Osteoblast (primary cell): ENCODE measurements around the gene C9orf43. TPM values are rescaled to one million over a fixed set of nuclear protein-coding genes. Genes with fewer than 3 reads are reported as not detected.
A peak's percentile ranks its signal among the peaks of the same experiment; 100 is the strongest.
"Not testable (repeated sequence)": the region's sequence is repeated elsewhere in the genome, so short reads cannot be mapped to it uniquely, and the experiment has no call there.

Experiments
- DNase-seq: peaks from one replicate; pipeline ENCODE4 v3.0.0; 2011; ENCODE audit warnings: low spot score, mixed read lengths; ENCODE audit not compliant: insufficient read length; ENCODE audit errors: missing footprints
- H2AFZ ChIP-seq: 2 replicates; pipeline ENCODE4 v1.6.0; 2011; ENCODE audit warnings: mild to moderate bottlenecking, low read length
- H3K27ac ChIP-seq: 2 replicates; pipeline ENCODE4 v1.5.1; 2011; ENCODE audit warnings: mild to moderate bottlenecking, low read depth, low read length, moderate library complexity
- H3K27me3 ChIP-seq: 2 replicates; pipeline ENCODE4 v1.6.0; 2012; ENCODE audit warnings: mild to moderate bottlenecking, control low read depth, inconsistent platforms, low read length, moderate library complexity; ENCODE audit not compliant: insufficient read depth
- H3K36me3 ChIP-seq: 2 replicates; pipeline ENCODE4 v1.5.1; 2011; ENCODE audit warnings: mild to moderate bottlenecking, low read length, control low read depth, moderate library complexity; ENCODE audit not compliant: insufficient read depth
- H3K4me1 ChIP-seq: 2 replicates; pipeline ENCODE4 v1.5.1; 2011; ENCODE audit warnings: mild to moderate bottlenecking, low read length, control low read depth, moderate library complexity; ENCODE audit not compliant: insufficient read depth
- H3K4me2 ChIP-seq: 2 replicates; pipeline ENCODE4 v1.6.0; 2011; ENCODE audit warnings: mild to moderate bottlenecking, low read length; ENCODE audit not compliant: insufficient read depth
- H3K4me3 ChIP-seq: fragments of 200-600 bp; sonication (generic); 3 replicates; pipeline ENCODE4 v1.5.1; 2012; ENCODE audit warnings: mild to moderate bottlenecking, low read length, inconsistent platforms; ENCODE audit not compliant: insufficient read depth
- H3K79me2 ChIP-seq: 2 replicates; pipeline ENCODE4 v1.6.0; 2012; ENCODE audit warnings: mild to moderate bottlenecking, low read length, control low read depth, inconsistent platforms; ENCODE audit not compliant: insufficient read depth
- H3K9me3 ChIP-seq: 2 replicates; pipeline ENCODE4 v1.5.1; 2011; ENCODE audit warnings: low read depth, low read length, control low read depth
- H4K20me1 ChIP-seq: 2 replicates; pipeline ENCODE4 v1.6.0; 2012; ENCODE audit warnings: mild to moderate bottlenecking, low read length, control low read depth; ENCODE audit not compliant: insufficient read depth
- total RNA-seq: library from RNA; depleted of rRNA; stranded (reverse); fragments of >200 nt; gene quantifications from 2 replicates; pipeline ENCODE4 v1.2.3, GENCODE V29; 2012
- TF ChIP-seq, protein P1 (sequence below): IDR thresholded peaks from 2 replicates; pipeline ENCODE4 v1.5.1; 2011; ENCODE audit warnings: mild to moderate bottlenecking, low read depth, low read length, moderate library complexity; ENCODE audit errors: extremely low read depth

Gene C9orf43
- total RNA-seq, 1 donor, result 0.36 TPM

DNA sequence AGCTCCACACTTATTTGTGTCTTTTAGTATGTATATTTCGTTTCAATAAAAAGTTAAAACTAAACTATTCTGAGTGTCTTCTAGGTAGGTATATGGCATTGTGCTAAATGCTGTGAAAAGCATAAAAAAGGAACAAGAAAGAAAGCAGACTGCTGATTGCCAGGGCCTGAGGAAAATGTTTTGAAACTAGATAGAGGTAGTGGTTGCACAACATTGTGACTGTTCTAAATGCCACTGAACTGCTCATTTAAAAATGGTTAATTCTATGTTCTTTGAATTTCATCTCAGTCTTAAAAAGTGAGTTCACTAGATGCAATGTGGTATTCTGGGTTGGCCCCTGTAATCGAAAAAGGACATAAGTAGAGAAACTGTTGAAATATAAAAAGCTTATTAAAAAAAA, 6.9 kb upstream of the C9orf43 start:
- H3K4me1 ChIP-seq, result peaks cover 9% of the 10 kb centered on the region
- peaks cover 10% of the 10 kb centered on the region for H3K36me3 ChIP-seq
- H3K4me3 ChIP-seq, result no peak overlapping the region
- no peaks in the 10 kb centered on the region for H3K9me3 ChIP-seq
- peaks cover 15% of the 10 kb centered on the region for H3K79me2 ChIP-seq
- H3K27ac ChIP-seq, result no peak overlapping the region
- no peak overlapping the region for H3K4me2 ChIP-seq
- no peak overlapping the region for H2AFZ ChIP-seq
- peaks cover 5% of the 10 kb centered on the region for H4K20me1 ChIP-seq
- H3K27me3 ChIP-seq, result no peaks in the 10 kb centered on the region
- DNase-seq, result no peak
- TF ChIP-seq, protein P1, sequence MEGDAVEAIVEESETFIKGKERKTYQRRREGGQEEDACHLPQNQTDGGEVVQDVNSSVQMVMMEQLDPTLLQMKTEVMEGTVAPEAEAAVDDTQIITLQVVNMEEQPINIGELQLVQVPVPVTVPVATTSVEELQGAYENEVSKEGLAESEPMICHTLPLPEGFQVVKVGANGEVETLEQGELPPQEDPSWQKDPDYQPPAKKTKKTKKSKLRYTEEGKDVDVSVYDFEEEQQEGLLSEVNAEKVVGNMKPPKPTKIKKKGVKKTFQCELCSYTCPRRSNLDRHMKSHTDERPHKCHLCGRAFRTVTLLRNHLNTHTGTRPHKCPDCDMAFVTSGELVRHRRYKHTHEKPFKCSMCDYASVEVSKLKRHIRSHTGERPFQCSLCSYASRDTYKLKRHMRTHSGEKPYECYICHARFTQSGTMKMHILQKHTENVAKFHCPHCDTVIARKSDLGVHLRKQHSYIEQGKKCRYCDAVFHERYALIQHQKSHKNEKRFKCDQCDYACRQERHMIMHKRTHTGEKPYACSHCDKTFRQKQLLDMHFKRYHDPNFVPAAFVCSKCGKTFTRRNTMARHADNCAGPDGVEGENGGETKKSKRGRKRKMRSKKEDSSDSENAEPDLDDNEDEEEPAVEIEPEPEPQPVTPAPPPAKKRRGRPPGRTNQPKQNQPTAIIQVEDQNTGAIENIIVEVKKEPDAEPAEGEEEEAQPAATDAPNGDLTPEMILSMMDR, result no peak

DNA sequence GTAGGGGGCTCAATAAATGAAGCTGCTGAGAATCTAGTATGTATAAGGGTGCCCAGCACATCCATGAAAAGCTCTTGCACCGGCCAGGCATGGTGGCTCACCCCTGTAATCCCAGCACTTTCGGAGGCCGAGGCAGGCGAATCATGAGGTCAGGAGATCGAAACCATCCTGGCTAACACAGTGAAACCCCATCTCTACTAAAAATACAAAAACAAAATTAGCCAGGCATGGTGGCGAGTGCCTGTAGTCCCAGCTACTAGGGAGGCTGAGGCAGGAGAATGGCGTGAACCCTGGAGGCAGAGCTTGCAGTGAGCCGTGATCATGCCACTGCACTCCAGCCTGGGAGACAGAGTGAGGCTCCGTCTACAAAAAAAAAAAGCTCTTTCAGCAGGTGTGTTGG, 4.2 kb upstream of the C9orf43 start:
- peaks cover 19% of the 10 kb centered on the region for H3K79me2 ChIP-seq
- not testable (repeated sequence) for H3K4me1 ChIP-seq, DNase-seq, H3K27ac ChIP-seq, H3K9me3 ChIP-seq, H3K27me3 ChIP-seq, H4K20me1 ChIP-seq, H3K4me3 ChIP-seq, H3K4me2 ChIP-seq, H2AFZ ChIP-seq
- peaks cover 13% of the 10 kb centered on the region for H3K36me3 ChIP-seq

DNA sequence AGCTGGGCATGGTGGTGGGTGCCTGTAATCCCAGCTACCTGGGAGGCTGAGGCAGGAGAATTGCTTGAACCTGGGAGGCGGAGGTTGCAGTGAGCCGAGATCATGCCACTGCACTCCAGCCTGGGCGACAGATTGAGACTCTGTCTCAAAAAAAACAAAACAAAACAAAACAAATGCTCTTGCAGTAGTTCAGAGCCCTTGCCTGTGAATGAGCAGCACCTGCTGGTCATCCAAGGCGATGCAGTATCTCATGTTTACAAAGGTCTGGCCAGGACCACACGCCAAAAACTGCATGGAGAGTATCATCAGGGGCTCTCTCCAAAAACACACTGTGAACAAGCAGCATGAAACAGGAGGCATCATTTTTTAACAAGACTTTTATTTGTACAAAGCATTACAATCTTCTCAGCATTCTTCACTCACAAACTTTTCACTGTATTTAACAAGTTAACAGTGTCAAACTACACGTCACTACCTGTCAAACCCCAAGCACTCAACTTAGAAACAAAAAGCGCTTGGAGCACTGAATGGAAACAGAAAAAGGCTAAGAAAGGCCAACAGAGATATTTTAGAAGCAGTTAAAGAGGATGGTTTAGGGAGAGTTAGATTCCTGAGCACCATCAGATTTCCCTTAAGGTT, 3.6 kb upstream of the C9orf43 start:
- H3K4me3 ChIP-seq, H4K20me1 ChIP-seq, H3K27ac ChIP-seq, H2AFZ ChIP-seq, H3K9me3 ChIP-seq, H3K4me2 ChIP-seq, H3K4me1 ChIP-seq, H3K27me3 ChIP-seq: not testable (repeated sequence)
- Histone ChIP-seq H3K36me3 (peaks cover 13% of the 10 kb centered on the region), H3K79me2 (peaks cover 19% of the 10 kb centered on the region)
- DNase-seq, result peak; percentile 90
- TF ChIP-seq, protein P1, result peak; percentile 77

DNA sequence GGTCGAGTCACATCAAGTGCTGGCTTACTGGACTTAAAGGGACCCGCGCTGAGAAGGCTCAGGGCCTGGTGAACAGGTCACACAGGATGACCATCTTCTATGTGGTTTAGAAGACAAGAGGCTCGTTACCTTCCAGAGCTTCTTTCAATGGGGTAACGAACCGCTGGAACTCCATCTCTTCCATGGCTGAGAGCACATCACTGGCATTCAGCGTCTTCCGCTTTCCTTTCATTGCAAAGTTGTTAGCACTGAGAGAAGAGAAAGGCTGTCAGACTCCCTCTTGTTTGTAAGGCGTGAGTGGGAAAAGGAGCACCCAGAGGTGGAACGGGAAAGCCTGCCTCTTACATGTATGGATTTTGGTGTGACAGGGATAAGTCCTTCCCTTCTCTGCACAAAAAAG, 1.1 kb upstream of the C9orf43 start:
- Histone ChIP-seq H3K36me3 (peaks cover 13% of the 10 kb centered on the region), H3K79me2 (peaks cover 19% of the 10 kb centered on the region), H3K4me2 (peak overlapping the region; percentile 99), H3K27me3 (no peaks in the 10 kb centered on the region), H3K4me1 (peaks cover 7% of the 10 kb centered on the region), H3K9me3 (no peaks in the 10 kb centered on the region), H3K27ac (peak overlapping the region; percentile 99), H2AFZ (peak overlapping the region; percentile 96), H3K4me3 (peak overlapping the region; percentile 99), H4K20me1 (no peaks in the 10 kb centered on the region)
- TF ChIP-seq, protein P1, result no peak
- DNase-seq, result no peak
